PC-3 (cell line): ENCODE results near the gene LPCAT4. TPM values are rescaled to one million over a fixed set of nuclear protein-coding genes. Genes with fewer than 3 reads are reported as not detected.

ENCODE experiments used
- ATAC-seq: fragments of 200-7000 bp; cut with Tn5 transposase; 2 replicates; pipeline ENCODE4 v1.9.1; 2020; ENCODE audit warnings: mild to moderate bottlenecking, moderate library complexity
- BruUV-seq: library from RNA; stranded (reverse); fragments of 400-500 nt; replicated peaks from 2 replicates; lab custom pipeline; 2021; lab: Mats Ljungman, UMichigan
- CTCF ChIA-PET: fragments of 300-600 bp; sonication (Branson Sonifier 250); formaldehyde crosslinking; loops from one replicate; lab custom pipeline; 2022; ENCODE audit warnings: antibody characterized with exemption; lab: Charles Lee
- POLR2A ChIA-PET: fragments of 300-600 bp; sonication (Branson Sonifier 250); formaldehyde crosslinking; loops from one replicate; lab custom pipeline; 2022; ENCODE audit warnings: antibody characterized with exemption; ENCODE audit not compliant: unreplicated experiment; lab: Charles Lee
- DNase-seq: peaks from one replicate; pipeline ENCODE4 v3.0.0-alpha.2; 2015
- H2AFZ ChIP-seq: fragments of 300-600 bp; sonication (generic); 2 replicates; pipeline ENCODE4 v1.6.0; 2016; ENCODE audit warnings: antibody characterized with exemption, low read length
- H3F3A ChIP-seq: fragments of 300-600 bp; sonication (generic); one replicate; pipeline ENCODE4 v1.6.0; 2017; ENCODE audit warnings: antibody characterized with exemption, low read length, control low read depth, mild to moderate bottlenecking; ENCODE audit not compliant: unreplicated experiment
- H3K27ac ChIP-seq: fragments of 300-600 bp; sonication (generic); 2 replicates; pipeline ENCODE4 v1.5.1; 2016; ENCODE audit warnings: mild to moderate bottlenecking, low read length
- H3K27me3 ChIP-seq: fragments of 300-600 bp; sonication (generic); 2 replicates; pipeline ENCODE4 v1.6.1; 2016; ENCODE audit warnings: low read length, mixed read lengths
- H3K36me3 ChIP-seq: fragments of 300-600 bp; sonication (generic); 2 replicates; pipeline ENCODE4 v1.6.1; 2016; ENCODE audit warnings: low read depth, mixed run types, low read length, mixed read lengths
- H3K4me1 ChIP-seq: fragments of 300-600 bp; sonication (generic); 2 replicates; pipeline ENCODE4 v1.5.1; 2016; ENCODE audit warnings: low read length; ENCODE audit not compliant: insufficient read depth
- H3K4me2 ChIP-seq: fragments of 300-600 bp; sonication (generic); 2 replicates; pipeline ENCODE4 v1.6.0; 2016; ENCODE audit warnings: low read length
- H3K4me3 ChIP-seq: fragments of 300-600 bp; sonication (generic); 2 replicates; pipeline ENCODE4 v1.5.1; 2016; ENCODE audit warnings: mild to moderate bottlenecking, low read length, mixed read lengths
- H3K79me2 ChIP-seq: fragments of 300-600 bp; sonication (generic); 2 replicates; pipeline ENCODE4 v1.6.1; 2017; ENCODE audit warnings: low read length, mixed read lengths
- H3K9ac ChIP-seq: fragments of 300-600 bp; sonication (generic); 2 replicates; pipeline ENCODE4 v1.6.0; 2016; ENCODE audit warnings: mild to moderate bottlenecking, low read length
- H3K9me2 ChIP-seq: fragments of 300-600 bp; sonication (generic); replicated peaks from 2 replicates; pipeline ENCODE4 v1.6.1; 2016; ENCODE audit warnings: mixed run types, low read length, mixed read lengths
- H3K9me3 ChIP-seq: fragments of 300-600 bp; sonication (generic); 2 replicates; pipeline ENCODE4 v1.6.1; 2016; ENCODE audit warnings: low read length, mixed read lengths
- H4K20me1 ChIP-seq: fragments of 300-600 bp; sonication (generic); 2 replicates; pipeline ENCODE4 v1.6.1; 2016; ENCODE audit warnings: low read length, mixed read lengths
- EZH2 ChIP-seq: fragments of 300-600 bp; sonication (generic); IDR thresholded peaks from one replicate; pipeline ENCODE4 v1.6.1; 2017; ENCODE audit warnings: antibody characterized with exemption, mild to moderate bottlenecking, low read length; ENCODE audit not compliant: unreplicated experiment
- EZH2phosphoT487 ChIP-seq: fragments of 300-600 bp; sonication (generic); IDR thresholded peaks from 2 replicates; pipeline ENCODE4 v1.6.1; 2018; ENCODE audit warnings: mild to moderate bottlenecking, antibody characterized with exemption, low read length, borderline replicate concordance
- intact Hi-C: fragments of 100-400 bp; cut with micrococcal nuclease; formaldehyde crosslinking; loops from 2 replicates; pipeline ENCODE4 v1.9.0; 2023
- total RNA-seq: library from RNA; depleted of rRNA; stranded (reverse); fragments of >200 nt; gene quantifications from 2 replicates; pipeline ENCODE4 v1.2.3, GENCODE V29; 2014
- TF ChIP-seq, protein P1 (sequence below): fragments of 300-600 bp; sonication (generic); conservative IDR thresholded peaks from 2 replicates; pipeline ENCODE4 v1.5.1; 2017; ENCODE audit warnings: antibody characterized with exemption, low read depth, mild to moderate bottlenecking, low read length

Gene LPCAT4
- total RNA-seq, 1 experiment from 2014 or later = 37.0 TPM

DNA sequence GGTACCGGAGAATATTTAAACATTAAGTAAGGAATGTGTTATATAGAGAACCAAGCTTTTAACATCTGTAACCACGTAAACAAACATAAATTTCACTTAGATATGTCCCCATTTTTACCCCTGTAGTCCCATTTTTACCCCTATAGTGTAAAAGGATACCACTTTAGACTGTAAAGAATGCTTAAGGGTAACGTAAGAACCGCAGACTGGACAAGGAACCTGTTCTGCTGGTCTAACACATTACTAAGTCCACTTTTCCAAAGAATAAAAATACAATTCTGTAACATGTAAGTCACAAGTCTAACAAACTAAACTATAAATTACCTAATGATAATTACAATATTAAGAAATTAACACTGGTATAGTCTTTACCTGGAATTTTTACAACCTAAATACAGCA, 32.3 kb downstream of the LPCAT4 start:
- TF ChIP-seq, protein P1, sequence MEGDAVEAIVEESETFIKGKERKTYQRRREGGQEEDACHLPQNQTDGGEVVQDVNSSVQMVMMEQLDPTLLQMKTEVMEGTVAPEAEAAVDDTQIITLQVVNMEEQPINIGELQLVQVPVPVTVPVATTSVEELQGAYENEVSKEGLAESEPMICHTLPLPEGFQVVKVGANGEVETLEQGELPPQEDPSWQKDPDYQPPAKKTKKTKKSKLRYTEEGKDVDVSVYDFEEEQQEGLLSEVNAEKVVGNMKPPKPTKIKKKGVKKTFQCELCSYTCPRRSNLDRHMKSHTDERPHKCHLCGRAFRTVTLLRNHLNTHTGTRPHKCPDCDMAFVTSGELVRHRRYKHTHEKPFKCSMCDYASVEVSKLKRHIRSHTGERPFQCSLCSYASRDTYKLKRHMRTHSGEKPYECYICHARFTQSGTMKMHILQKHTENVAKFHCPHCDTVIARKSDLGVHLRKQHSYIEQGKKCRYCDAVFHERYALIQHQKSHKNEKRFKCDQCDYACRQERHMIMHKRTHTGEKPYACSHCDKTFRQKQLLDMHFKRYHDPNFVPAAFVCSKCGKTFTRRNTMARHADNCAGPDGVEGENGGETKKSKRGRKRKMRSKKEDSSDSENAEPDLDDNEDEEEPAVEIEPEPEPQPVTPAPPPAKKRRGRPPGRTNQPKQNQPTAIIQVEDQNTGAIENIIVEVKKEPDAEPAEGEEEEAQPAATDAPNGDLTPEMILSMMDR = no peak
- TF ChIP-seq EZH2phosphoT487 (no peak), EZH2 (no peak)
- POLR2A ChIA-PET = no interaction called here
- Histone ChIP-seq H3K4me1 (peaks cover 48% of the 10 kb centered on the region), H3K9me3 (no peaks in the 10 kb centered on the region), H3K79me2 (peaks cover 47% of the 10 kb centered on the region), H3K27ac (peak overlapping the region; percentile 93), H3F3A (peaks cover 19% of the 10 kb centered on the region), H3K27me3 (no peaks in the 10 kb centered on the region), H3K9ac (peak overlapping the region; percentile 77), H3K9me2 (no peaks in the 10 kb centered on the region), H3K36me3 (peaks cover 7% of the 10 kb centered on the region; the same call in 1 of the 2 replicates), H4K20me1 (no peaks in the 10 kb centered on the region), H2AFZ (no peak overlapping the region), H3K4me3 (peak overlapping the region; percentile 90), H3K4me2 (peak overlapping the region; percentile 96)
- CTCF ChIA-PET = interaction anchor here (0.8 kb wide), 1 partner anchor 33 kb away, joined by 4 read pairs; the partner anchor contains the start of gene LPCAT4
- DNase-seq (peak; percentile 73), ATAC-seq (no peak)
- BruUV-seq = no TSS peak
- intact Hi-C loops = loop anchor here (1.0 kb wide), 3 partner anchors 37 to 95 kb away; no protein-coding TSS in a partner anchor

DNA sequence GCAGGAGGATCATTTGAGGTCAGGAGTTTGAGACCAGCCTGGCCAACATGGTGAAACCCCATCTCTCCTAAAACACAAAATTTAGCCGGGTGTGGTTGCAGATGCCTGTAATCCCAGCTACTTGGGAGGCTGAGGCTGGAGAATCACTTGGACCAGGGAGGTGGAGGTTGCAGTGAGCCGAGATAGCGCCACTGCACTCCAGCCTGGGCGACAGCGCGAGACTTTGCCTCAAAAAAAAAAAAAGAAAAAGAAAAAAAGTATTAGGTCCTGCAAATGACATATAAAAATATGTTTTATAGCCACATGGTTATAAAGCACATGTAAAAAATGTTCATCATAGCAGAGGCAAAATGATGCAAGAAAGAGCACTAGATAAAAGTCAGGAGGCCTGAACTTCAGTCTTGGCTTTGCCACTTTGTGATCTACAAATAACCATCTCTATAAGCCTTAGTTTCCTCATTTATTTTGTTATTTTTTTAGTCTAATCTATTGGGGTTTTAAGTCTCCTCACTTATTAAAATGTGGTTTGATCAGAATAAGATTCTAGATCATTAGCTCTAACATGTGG, 34.4 kb downstream of the LPCAT4 start:
- intact Hi-C loops = no loop called here
- no peaks in the 10 kb centered on the region for H3K9me3 ChIP-seq
- no peak overlapping the region for H2AFZ ChIP-seq
- H3K9ac ChIP-seq = no peak overlapping the region
- H3K79me2 ChIP-seq = peaks cover 45% of the 10 kb centered on the region
- no peak for TF ChIP-seq EZH2
- no peak for TF ChIP-seq EZH2phosphoT487
- TF ChIP-seq, protein P1 = no peak
- CTCF ChIA-PET = no interaction called here
- 0 out of 2 replicates have a peak, but pooled peaks cover 2% of the 10 kb centered on the region for H3K36me3 ChIP-seq
- POLR2A ChIA-PET = no interaction called here
- no peak overlapping the region for H3K4me2 ChIP-seq
- BruUV-seq = no TSS peak
- DNase-seq = no peak
- H3F3A ChIP-seq = peaks cover 11% of the 10 kb centered on the region
- H3K4me3 ChIP-seq = no peak overlapping the region
- H3K4me1 ChIP-seq = peaks cover 39% of the 10 kb centered on the region
- H4K20me1 ChIP-seq = no peaks in the 10 kb centered on the region
- no peak overlapping the region for H3K27ac ChIP-seq
- H3K9me2 ChIP-seq = no peaks in the 10 kb centered on the region
- no peaks in the 10 kb centered on the region for H3K27me3 ChIP-seq
- no peak for ATAC-seq

DNA sequence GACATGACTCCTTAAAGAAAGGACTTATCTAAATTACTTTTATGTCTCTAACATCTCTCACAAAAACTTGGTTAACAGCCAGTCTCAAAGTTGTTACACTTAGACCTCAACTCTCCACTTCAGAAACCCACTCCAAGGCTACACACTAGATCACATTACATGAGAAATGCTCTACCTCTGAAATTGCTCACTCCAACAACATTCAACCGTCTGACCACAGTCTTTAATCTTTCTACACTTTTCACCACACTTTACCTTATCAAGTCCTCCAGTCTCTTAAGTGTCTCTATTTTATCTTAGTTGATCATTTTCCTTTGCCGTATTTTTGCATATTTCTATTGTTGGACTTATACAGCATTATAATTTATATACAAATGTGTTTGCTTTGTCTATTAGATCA, 35.2 kb downstream of the LPCAT4 start:
- H3K9ac ChIP-seq = no peak overlapping the region
- H3F3A ChIP-seq = peaks cover 11% of the 10 kb centered on the region
- no peaks in the 10 kb centered on the region for H3K9me2 ChIP-seq
- no peak overlapping the region for H3K27ac ChIP-seq
- CTCF ChIA-PET = no interaction called here
- peaks cover 38% of the 10 kb centered on the region for H3K79me2 ChIP-seq
- DNase-seq = no peak
- intact Hi-C loops = no loop called here
- no peak for ATAC-seq
- H3K9me3 ChIP-seq = no peaks in the 10 kb centered on the region
- BruUV-seq = no TSS peak
- no peak overlapping the region for H3K4me3 ChIP-seq
- TF ChIP-seq EZH2phosphoT487 (no peak), EZH2 (no peak)
- TF ChIP-seq, protein P1 = no peak
- H2AFZ ChIP-seq = no peak overlapping the region
- H3K4me1 ChIP-seq = peaks cover 36% of the 10 kb centered on the region
- POLR2A ChIA-PET = no interaction called here
- H3K27me3 ChIP-seq = no peaks in the 10 kb centered on the region
- no peaks in the 10 kb centered on the region for H4K20me1 ChIP-seq
- H3K36me3 ChIP-seq = 0 out of 2 replicates have a peak, but pooled peaks cover 2% of the 10 kb centered on the region
- no peak overlapping the region for H3K4me2 ChIP-seq
